Smooth muscle cell (in vitro differentiated cells): ENCODE results near the gene ZG16B. TPM values are rescaled to one million over a fixed set of nuclear protein-coding genes. Genes with fewer than 3 reads are reported as not detected.

Experiments
- DNase-seq: peaks from one replicate; lab custom pipeline; 2025; ENCODE audit not compliant: unreplicated experiment; lab: John Stamatoyannopoulos, UW
- H2AFZ ChIP-seq: fragments of 200-600 bp; sonication (generic); 2 replicates; pipeline ENCODE4 v1.6.0; 2016; ENCODE audit warnings: antibody characterized with exemption, low read depth, mild to moderate bottlenecking
- H3F3A ChIP-seq: fragments of 200-600 bp; sonication (generic); 2 replicates; pipeline ENCODE4 v1.6.0; 2017; ENCODE audit warnings: antibody characterized with exemption, low read depth
- H3K27ac ChIP-seq: fragments of 200-600 bp; sonication (generic); 2 replicates; pipeline ENCODE4 v1.5.1; 2016; ENCODE audit warnings: low read depth, mild to moderate bottlenecking
- H3K27me3 ChIP-seq: fragments of 200-600 bp; sonication (generic); 2 replicates; pipeline ENCODE4 v1.6.1; 2016; ENCODE audit warnings: low read depth, mild to moderate bottlenecking
- H3K36me3 ChIP-seq: fragments of 200-600 bp; sonication (generic); 2 replicates; pipeline ENCODE4 v1.5.1; 2016; ENCODE audit warnings: low read depth
- H3K4me1 ChIP-seq: fragments of 200-600 bp; sonication (generic); 2 replicates; pipeline ENCODE4 v1.5.1; 2016; ENCODE audit warnings: low read depth
- H3K4me2 ChIP-seq: fragments of 200-600 bp; sonication (generic); 2 replicates; pipeline ENCODE4 v1.6.0; 2016; ENCODE audit warnings: mild to moderate bottlenecking
- H3K4me3 ChIP-seq: fragments of 200-600 bp; sonication (generic); 2 replicates; pipeline ENCODE4 v1.5.1; 2016; ENCODE audit warnings: mild to moderate bottlenecking
- H3K79me2 ChIP-seq: fragments of 200-600 bp; sonication (generic); 2 replicates; pipeline ENCODE4 v1.6.0; 2016; ENCODE audit warnings: low read depth, mild to moderate bottlenecking
- H3K9ac ChIP-seq: fragments of 200-600 bp; sonication (generic); 2 replicates; pipeline ENCODE4 v1.6.0; 2016; ENCODE audit warnings: low read depth
- H3K9me3 ChIP-seq: fragments of 200-600 bp; sonication (generic); replicated peaks from 2 replicates; pipeline ENCODE4 v1.5.1; 2016; ENCODE audit warnings: low read depth
- H4K20me1 ChIP-seq: fragments of 200-600 bp; sonication (generic); 2 replicates; pipeline ENCODE4 v1.6.0; 2016; ENCODE audit warnings: low read depth
- WGBS: methylation state at CpG from one replicate; pipeline ENCODE4 v1.1.7; 2016; ENCODE audit warnings: low lambda C conversion rate; 5-methylcytosine and 5-hydroxymethylcytosine counted together
- polyA plus RNA-seq: library from polyadenylated mRNA; unstranded; fragments of >200 nt; fragmentation: Nextera tagmentation; extraction: Ambion mirVana; gene quantifications from 2 replicates; pipeline ENCODE4 v1.2.1, GENCODE V29; 2016
- total RNA-seq: library from RNA; depleted of rRNA; stranded (reverse); fragments of >200 nt; gene quantifications from 2 replicates; pipeline ENCODE4 v1.2.3, GENCODE V29; 2014
- TF ChIP-seq, protein P1 (sequence below): fragments of 200-600 bp; sonication (generic); IDR thresholded peaks from 2 replicates; pipeline ENCODE4 v1.5.1; 2017; ENCODE audit warnings: borderline replicate concordance, mild to moderate bottlenecking, antibody characterized with exemption; ENCODE audit not compliant: insufficient read depth, poor library complexity, severe bottlenecking

Gene ZG16B
- total and polyA plus RNA-seq, 2 experiments from 2014 or later, result not detected

DNA sequence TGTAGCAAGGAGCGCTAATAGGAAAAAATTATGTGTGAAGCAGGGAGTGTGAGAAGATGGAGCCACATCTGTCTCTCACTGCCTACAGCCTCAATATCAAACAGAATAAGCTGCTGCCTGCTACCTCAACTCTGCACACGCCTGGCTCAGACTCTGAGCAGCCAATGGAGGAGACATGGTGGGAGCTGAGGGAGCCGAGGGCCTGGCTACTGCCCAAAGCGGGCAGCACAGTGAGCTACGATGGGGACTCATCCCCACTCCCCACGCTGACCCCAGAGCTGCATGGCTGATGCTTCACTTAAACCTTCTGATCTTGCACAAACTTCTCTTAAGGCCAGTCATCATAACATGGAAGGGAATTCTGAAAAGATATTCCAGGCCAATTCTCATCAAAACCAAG lies 41.8 kb downstream of the ZG16B start:
- Histone ChIP-seq H3K9ac (no peak overlapping the region), H3K4me3 (no peak overlapping the region), H3K79me2 (no peaks in the 10 kb centered on the region), H3K4me2 (no peak overlapping the region), H3K36me3 (no peaks in the 10 kb centered on the region), H4K20me1 (no peaks in the 10 kb centered on the region), H2AFZ (no peak overlapping the region), H3K9me3 (no peaks in the 10 kb centered on the region), H3K27me3 (peaks cover 8% of the 10 kb centered on the region), H3K4me1 (peaks cover 7% of the 10 kb centered on the region), H3F3A (no peaks in the 10 kb centered on the region), H3K27ac (no peak overlapping the region)
- 87% methylated on average over 6 of the region's 6 CpGs for WGBS
- no peak for DNase-seq
- TF ChIP-seq, protein P1, sequence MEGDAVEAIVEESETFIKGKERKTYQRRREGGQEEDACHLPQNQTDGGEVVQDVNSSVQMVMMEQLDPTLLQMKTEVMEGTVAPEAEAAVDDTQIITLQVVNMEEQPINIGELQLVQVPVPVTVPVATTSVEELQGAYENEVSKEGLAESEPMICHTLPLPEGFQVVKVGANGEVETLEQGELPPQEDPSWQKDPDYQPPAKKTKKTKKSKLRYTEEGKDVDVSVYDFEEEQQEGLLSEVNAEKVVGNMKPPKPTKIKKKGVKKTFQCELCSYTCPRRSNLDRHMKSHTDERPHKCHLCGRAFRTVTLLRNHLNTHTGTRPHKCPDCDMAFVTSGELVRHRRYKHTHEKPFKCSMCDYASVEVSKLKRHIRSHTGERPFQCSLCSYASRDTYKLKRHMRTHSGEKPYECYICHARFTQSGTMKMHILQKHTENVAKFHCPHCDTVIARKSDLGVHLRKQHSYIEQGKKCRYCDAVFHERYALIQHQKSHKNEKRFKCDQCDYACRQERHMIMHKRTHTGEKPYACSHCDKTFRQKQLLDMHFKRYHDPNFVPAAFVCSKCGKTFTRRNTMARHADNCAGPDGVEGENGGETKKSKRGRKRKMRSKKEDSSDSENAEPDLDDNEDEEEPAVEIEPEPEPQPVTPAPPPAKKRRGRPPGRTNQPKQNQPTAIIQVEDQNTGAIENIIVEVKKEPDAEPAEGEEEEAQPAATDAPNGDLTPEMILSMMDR, result no peak

DNA sequence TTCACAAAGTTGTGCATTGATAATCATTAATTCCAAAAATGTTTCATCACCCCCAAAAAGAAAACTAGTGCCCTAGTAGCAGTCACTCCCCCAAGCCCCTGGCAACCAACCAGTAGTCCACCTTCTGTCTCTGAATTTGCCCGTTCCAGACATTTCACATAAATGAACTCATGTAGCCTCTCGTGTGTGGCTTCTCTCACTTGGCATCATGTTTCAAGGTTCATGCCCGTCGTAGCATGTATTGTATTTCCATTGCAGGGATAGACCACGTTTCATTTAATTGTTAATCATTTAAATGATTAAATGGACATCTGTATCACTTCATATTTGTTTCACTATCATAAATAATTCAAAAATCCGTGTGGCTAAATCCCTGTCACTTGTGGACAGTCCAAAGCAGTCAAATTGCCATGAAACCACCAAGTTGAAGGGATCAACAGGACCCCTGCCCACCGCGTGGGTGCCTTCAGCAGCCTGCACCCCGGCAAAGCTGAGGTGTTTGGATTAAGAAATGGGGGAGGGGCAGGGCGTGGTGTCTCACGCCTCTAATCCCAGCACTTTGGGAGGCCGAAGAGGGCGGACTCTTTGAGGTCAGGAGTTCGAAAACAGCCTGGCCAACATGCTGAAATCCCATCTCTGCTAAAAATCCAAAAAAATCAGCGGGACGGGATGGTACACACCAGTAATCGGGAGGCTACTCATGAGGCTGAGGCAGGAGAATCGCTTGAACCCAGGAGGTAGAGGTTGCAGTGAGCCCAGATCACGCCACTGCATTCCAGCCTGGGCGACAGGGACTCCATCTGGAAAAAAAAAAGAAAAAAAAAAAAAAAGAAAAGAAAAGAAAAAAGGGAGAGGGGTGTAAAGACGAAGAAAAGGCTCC lies 44.2 kb downstream of the ZG16B start:
- Histone ChIP-seq H3K9me3 (no peaks in the 10 kb centered on the region), H3K4me1 (no peaks in the 10 kb centered on the region), H3K4me2 (no peak overlapping the region), H3K36me3 (no peaks in the 10 kb centered on the region), H3K79me2 (no peaks in the 10 kb centered on the region), H4K20me1 (no peaks in the 10 kb centered on the region), H3F3A (no peaks in the 10 kb centered on the region), H3K27me3 (peaks cover 8% of the 10 kb centered on the region), H2AFZ (peak overlapping the region; percentile 37), H3K27ac (no peak overlapping the region), H3K4me3 (no peak overlapping the region), H3K9ac (no peak overlapping the region)
- DNase-seq, result no peak
- WGBS, result 69% methylated on average over 21 of the region's 21 CpGs
- TF ChIP-seq, protein P1, result no peak

DNA sequence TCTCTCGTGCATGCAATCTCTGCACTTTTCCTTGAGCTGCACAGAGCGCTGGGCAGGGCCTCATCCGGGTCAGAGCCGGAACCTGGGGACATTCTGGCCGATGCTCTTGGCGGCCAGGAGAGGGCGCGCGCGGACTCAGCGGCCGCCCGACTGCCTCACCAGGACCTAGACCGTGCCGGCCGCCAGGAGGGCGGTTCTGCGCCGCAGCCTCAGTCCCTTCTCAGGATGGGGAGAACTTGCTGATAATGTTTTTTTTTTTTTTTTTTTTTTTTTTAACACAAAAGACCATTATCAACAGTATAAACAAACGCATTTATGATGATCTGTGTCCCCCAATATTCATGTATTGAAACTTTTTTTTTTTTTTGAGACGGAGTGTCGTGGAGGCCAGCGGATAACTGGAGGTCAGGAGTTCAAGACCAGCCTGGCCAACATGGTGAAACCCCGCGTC lies 44.8 kb downstream of the ZG16B start:
- Histone ChIP-seq H3F3A (no peaks in the 10 kb centered on the region), H4K20me1 (no peaks in the 10 kb centered on the region), H3K36me3 (no peaks in the 10 kb centered on the region), H3K4me1 (no peaks in the 10 kb centered on the region), H3K79me2 (no peaks in the 10 kb centered on the region), H3K4me2 (no peak overlapping the region), H3K9ac (no peak overlapping the region), H3K4me3 (no peak overlapping the region), H3K9me3 (no peaks in the 10 kb centered on the region), H3K27me3 (peaks cover 8% of the 10 kb centered on the region), H3K27ac (no peak overlapping the region), H2AFZ (no peak overlapping the region)
- TF ChIP-seq, protein P1, result peak; percentile 89
- DNase-seq, result no peak
- WGBS, result 19% methylated on average over 25 of the region's 25 CpGs
